Frontal cortex (tissue), 4 donors: Measurements from ENCODE around the gene TSGA10. TPM values are rescaled to one million over a fixed set of nuclear protein-coding genes. Genes with fewer than 3 reads are reported as not detected.
"Not testable (repeated sequence)": the region's sequence is repeated elsewhere in the genome, so short reads cannot be mapped to it uniquely, and the experiment has no call there.

ENCODE experiments used
- DNase-seq, 2 donors: peaks; one replicate each; pipeline ENCODE4 v3.0.0; 2012; ENCODE audit warnings: low spot score in 2 of 2
- FAIRE-seq: peaks from 2 replicates; lab custom pipeline; 2012; peaks lifted over from hg19 to GRCh38; lab: Jason Lieb, UNC
- total RNA-seq: library from RNA; depleted of rRNA; stranded (reverse); fragments of >200 nt; gene quantifications from one replicate; pipeline ENCODE4 v1.2.3, GENCODE V29; 2014
- donor health status: control.
- donor health status: control.
- donor health status: control.

Gene TSGA10
- 16.7 TPM for total RNA-seq

- DNase-seq (peak; percentile 82 to 91), FAIRE-seq (no peak)
Observed at GRCh38 chr2:99154643-99155536, at the start of gene TSGA10, which contains the start of gene LIPT1. Gene TSGA10 (minus strand): TSS chr2:99154942. CDS start chr2:99109439, 45,503 bp downstream. Gene LIPT1 (plus strand): TSS chr2:99154967. CDS start chr2:99161958, 6,991 bp downstream.

GRCh38 chr2:99201959-99202678 lies 47.4 kb upstream of the TSGA10 start:
- DNase-seq, result no peak
- no peak for FAIRE-seq

- DNase-seq, result no peak
- FAIRE-seq, result no peak
Observed at GRCh38 chr2:99200076-99200800, 45.5 kb upstream of the TSGA10 start.

- FAIRE-seq (no peak), DNase-seq (no peak)
Observed at GRCh38 chr2:99198103-99198841, 43.5 kb upstream of the TSGA10 start.

- not testable (repeated sequence) for FAIRE-seq
Observed at GRCh38 chr2:99192364-99192763, 37.6 kb upstream of the TSGA10 start.

GRCh38 chr2:99190548-99190947 lies 35.8 kb upstream of the TSGA10 start:
- FAIRE-seq (no peak), DNase-seq (no peak)

More at GRCh38 chr2:99192364-99192763, 37.6 kb upstream of the TSGA10 start:
- not testable (repeated sequence) for DNase-seq

GRCh38 chr2:99188357-99188756 lies 33.6 kb upstream of the TSGA10 start:
- FAIRE-seq, result no peak
- no peak for DNase-seq

GRCh38 chr2:99187011-99187410 lies 32.3 kb upstream of the TSGA10 start:
- FAIRE-seq, result no peak
- no peak for DNase-seq

- no peak for FAIRE-seq
- DNase-seq, result no peak
Observed at GRCh38 chr2:99184811-99185210, 30.1 kb upstream of the TSGA10 start.

GRCh38 chr2:99183025-99183424 lies 28.3 kb upstream of the TSGA10 start:
- no peak for FAIRE-seq
- DNase-seq, result no peak

- DNase-seq (no peak), FAIRE-seq (no peak)
Observed at GRCh38 chr2:99181624-99182000, 26.9 kb upstream of the TSGA10 start.

- peak; percentile 63 to 81 for DNase-seq
- no peak for FAIRE-seq
Observed at GRCh38 chr2:99180755-99181623, 26.2 kb upstream of the TSGA10 start, which contains the start of the genes MITD1 and MRPL30. Gene MITD1 (minus strand): TSS chr2:99181058. CDS start chr2:99180981, 77 bp downstream. Gene MRPL30 (plus strand): TSS chr2:99181184. CDS start chr2:99186204, 5,020 bp downstream.

GRCh38 chr2:99171377-99172140 lies 16.8 kb upstream of the TSGA10 start:
- no peak for FAIRE-seq
- DNase-seq, result no peak

- no peak for DNase-seq
- FAIRE-seq, result no peak
Observed at GRCh38 chr2:99169534-99169933, 14.8 kb upstream of the TSGA10 start.

- DNase-seq (no peak), FAIRE-seq (no peak)
Observed at GRCh38 chr2:99166218-99166617, 11.5 kb upstream of the TSGA10 start.

- FAIRE-seq (no peak), DNase-seq (no peak)
Observed at GRCh38 chr2:99159594-99159993, 4.9 kb upstream of the TSGA10 start.

- no peak for FAIRE-seq
- no peak for DNase-seq
Observed at GRCh38 chr2:99158599-99158998, 3.9 kb upstream of the TSGA10 start.

GRCh38 chr2:99156891-99157290 lies 2.1 kb upstream of the TSGA10 start:
- FAIRE-seq (no peak), DNase-seq (no peak)
